Pancreas (tissue), 10 donors: ENCODE measurements around the gene STK38L. TPM values are rescaled to one million over a fixed set of nuclear protein-coding genes. Genes with fewer than 3 reads are reported as not detected.

Experiments used
- ATAC-seq, 4 donors: fragments of 200-7000 bp; cut with Tn5 transposase; one replicate each; pipeline versions ENCODE4 v1.8.0 to v1.9.1; 2020; ENCODE audit warnings: mild to moderate bottlenecking in 4 of 4, moderate library complexity in 4 of 4
- DNase-seq, 6 donors: peaks; one replicate each; pipeline ENCODE4 v3.0.0-alpha.2; 2020
- FAIRE-seq: peaks from 2 replicates; lab custom pipeline; 2012; peaks lifted over from hg19 to GRCh38; lab: Jason Lieb, UNC
- H3K27ac ChIP-seq, 4 donors: fragments of 200-600 bp; sonication (generic); 1 replicate in 3 of 4; 2 replicates in 1 of 4; pipeline versions ENCODE4 v1.5.0 to v1.8.0; 2020
- H3K27me3 ChIP-seq, 4 donors: fragments of 200-600 bp; one replicate each; pipeline ENCODE4 v1.8.0; 2021
- H3K36me3 ChIP-seq, 3 donors: fragments of 200-600 bp; sonication (generic) in 1 of 3; one replicate each; pipeline versions ENCODE4 v1.5.0 to v1.8.0; 2020 to 2021
- H3K4me1 ChIP-seq, 3 donors: fragments of 200-600 bp; one replicate each; pipeline ENCODE4 v1.8.0; 2021
- H3K4me3 ChIP-seq, 4 donors: fragments of 200-600 bp; sonication (generic) in 2 of 4; one replicate each; pipeline versions ENCODE4 v1.5.0 to v1.8.0; 2020 to 2021
- H3K9me3 ChIP-seq, 4 donors: fragments of 200-600 bp; one replicate each; pipeline ENCODE4 v1.8.0; 2021
- WGBS, 2 donors: extraction: QIAGEN DNeasy Blood & Tissue Kit; methylation state at CpG; one replicate each; pipeline ENCODE4 v1.1.7; 2013; 5-methylcytosine and 5-hydroxymethylcytosine counted together
- intact Hi-C, 3 donors: fragments of 100-400 bp; cut with DNase I; formaldehyde crosslinking; loops; one replicate each; pipeline versions ENCODE4 v1.11.1 to v1.14.2; 2022
- polyA plus RNA-seq, 2 donors: library from polyadenylated mRNA; stranded (reverse); fragments of 200-250 nt; gene quantifications; one replicate each; pipeline ENCODE4 v1.2.3, GENCODE V29; 2013
- total RNA-seq, 6 donors: library from RNA; stranded (reverse); fragmentation: NEBNext Ultra II Directional in 4 of 6; extraction: Animal tissue kit (Norgen Biotek cat#: 25700) in 4 of 6; gene quantifications; one replicate each; pipeline versions ENCODE4 v1.2.1 to v1.2.4, GENCODE V29; 2021 to 2023
- TF ChIP-seq, protein P1 (sequence below), 4 donors: fragments of 200-600 bp; sonication (generic) in 3 of 4; IDR thresholded peaks; one replicate each; pipeline versions ENCODE4 v1.5.0 to v1.8.0; 2021; ENCODE audit warnings: antibody characterized with exemption in 4 of 4
- donor health status: healthy with polysubstance abuse.
- donor health status: DM: no; HTN: no; CAD: no; lungs with moderate emphysema.
- donor health status: DM: no; HTN: no; CAD: no.
- donor health status: control.
- donor health status: control.
- donor health status: Bipolar disorder and iron deficiency.
- donor health status: DM: yes; HTN: yes; CAD: no.
- donor health status: DM: no; HTN: no; CAD: no.
- donor health status: DM: no; HTN: no; CAD: no.
- donor health status: DM: yes; HTN: yes; CAD: no.

STK38L gene
- total and polyA plus RNA-seq, 8 donors: 6.3 to 49.9 (median 12.0) TPM

GRCh38 chr12:27359578-27360340 lies 115.7 kb downstream of the STK38L start:
- DNase-seq (no peak), FAIRE-seq (no peak), ATAC-seq (no peak)
- Histone ChIP-seq H3K9me3 (no peaks in the 10 kb centered on the region), H3K27ac (no peak overlapping the region), H3K4me3 (no peak overlapping the region), H3K4me1 (no peaks in the 10 kb centered on the region), H3K27me3 (no peaks in the 10 kb centered on the region), H3K36me3 (no peaks in the 10 kb centered on the region)
- 75 to 87% methylated on average over 3 of the region's 3 CpGs for whole genome bisulfite sequencing, 2 donors
- intact Hi-C loops: no loop called here
- TF ChIP-seq, protein P1, sequence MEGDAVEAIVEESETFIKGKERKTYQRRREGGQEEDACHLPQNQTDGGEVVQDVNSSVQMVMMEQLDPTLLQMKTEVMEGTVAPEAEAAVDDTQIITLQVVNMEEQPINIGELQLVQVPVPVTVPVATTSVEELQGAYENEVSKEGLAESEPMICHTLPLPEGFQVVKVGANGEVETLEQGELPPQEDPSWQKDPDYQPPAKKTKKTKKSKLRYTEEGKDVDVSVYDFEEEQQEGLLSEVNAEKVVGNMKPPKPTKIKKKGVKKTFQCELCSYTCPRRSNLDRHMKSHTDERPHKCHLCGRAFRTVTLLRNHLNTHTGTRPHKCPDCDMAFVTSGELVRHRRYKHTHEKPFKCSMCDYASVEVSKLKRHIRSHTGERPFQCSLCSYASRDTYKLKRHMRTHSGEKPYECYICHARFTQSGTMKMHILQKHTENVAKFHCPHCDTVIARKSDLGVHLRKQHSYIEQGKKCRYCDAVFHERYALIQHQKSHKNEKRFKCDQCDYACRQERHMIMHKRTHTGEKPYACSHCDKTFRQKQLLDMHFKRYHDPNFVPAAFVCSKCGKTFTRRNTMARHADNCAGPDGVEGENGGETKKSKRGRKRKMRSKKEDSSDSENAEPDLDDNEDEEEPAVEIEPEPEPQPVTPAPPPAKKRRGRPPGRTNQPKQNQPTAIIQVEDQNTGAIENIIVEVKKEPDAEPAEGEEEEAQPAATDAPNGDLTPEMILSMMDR (IDR thresholded peaks at IDR 0.05): no peak

- no peak for ATAC-seq
- Histone ChIP-seq H3K27me3 (no peaks in the 10 kb centered on the region), H3K27ac (no peak overlapping the region), H3K4me3 (no peak overlapping the region), H3K4me1 (peaks cover 0 to 6% (median 0%) of the 10 kb centered on the region in 3 donors), H3K9me3 (no peaks in the 10 kb centered on the region), H3K36me3 (no peaks in the 10 kb centered on the region)
- FAIRE-seq: no peak
- intact Hi-C loops: no loop called here
- 91 to 99% methylated on average over 2 of the region's 2 CpGs for WGBS, 2 donors
- DNase-seq: no peak
- TF ChIP-seq, protein P1 (IDR thresholded peaks at IDR 0.05): no peak
Measured at GRCh38 chr12:27361372-27361771, 117.3 kb downstream of the STK38L start.

GRCh38 chr12:27366621-27367020 lies 122.5 kb downstream of the STK38L start:
- Histone ChIP-seq H3K4me3 (no peak overlapping the region), H3K27me3 (no peaks in the 10 kb centered on the region), H3K9me3 (no peaks in the 10 kb centered on the region), H3K27ac (no peak overlapping the region), H3K36me3 (no peaks in the 10 kb centered on the region), H3K4me1 (peaks cover 0 to 16% (median 6%) of the 10 kb centered on the region in 3 donors)
- FAIRE-seq (peak; percentile 53), ATAC-seq (peak in 3 of 4 donors; percentile 47 to 83 (median 73)), DNase-seq (no peak)
- intact Hi-C loops: no loop called here
- TF ChIP-seq, protein P1 (IDR thresholded peaks at IDR 0.05): no peak
- 36 to 38% methylated on average over 3 of the region's 3 CpGs for WGBS, 2 donors

DNA sequence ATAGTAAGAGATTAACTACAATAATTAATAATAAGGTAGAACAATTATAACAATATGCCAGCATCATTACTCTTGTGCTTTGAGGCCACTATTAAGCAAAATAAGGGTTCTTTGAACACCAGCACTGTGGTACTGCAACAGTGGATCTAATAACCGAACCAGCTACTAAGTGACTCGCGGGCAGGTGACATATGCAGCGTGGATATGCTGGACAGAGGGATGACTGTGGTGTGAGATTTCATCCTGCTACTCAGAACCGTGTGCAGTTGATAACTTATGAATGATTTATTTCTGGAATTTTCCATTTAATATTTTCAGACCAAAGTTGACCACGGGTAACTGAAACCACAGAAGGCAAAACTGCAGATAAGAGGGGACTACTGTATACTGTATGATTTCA lies 123.0 kb downstream of the STK38L start:
- TF ChIP-seq, protein P1 (IDR thresholded peaks at IDR 0.05): no peak
- no peaks in the 10 kb centered on the region for H3K9me3 ChIP-seq
- H3K27me3 ChIP-seq: no peaks in the 10 kb centered on the region
- DNase-seq (no peak), FAIRE-seq (no peak), ATAC-seq (peak in 2 of 4 donors; percentile 35 to 63)
- H3K4me3 ChIP-seq: no peak overlapping the region
- no peak overlapping the region for H3K27ac ChIP-seq
- peaks cover 0 to 16% (median 6%) of the 10 kb centered on the region in 3 donors for H3K4me1 ChIP-seq
- H3K36me3 ChIP-seq: no peaks in the 10 kb centered on the region
- intact Hi-C loops: no loop called here
- WGBS, 2 donors: 33 to 37% methylated on average over 6 of the region's 6 CpGs

Other genes starting within 250 kb of the STK38L start
- gene TM7SF3, start 229.9 kb upstream of the STK38L start, total RNA-seq: 10 to 100 TPM; 36.9 to 67.6 (median 54.4) TPM
- 10 to 100 TPM; 16.8 to 50.0 TPM for gene TM7SF3, start 229.9 kb upstream of the STK38L start, polyA plus RNA-seq
- 10 to 100 TPM; 13.0 to 24.6 (median 18.0) TPM for gene MED21, start 221.7 kb upstream of the STK38L start, total RNA-seq
- gene MED21, start 221.7 kb upstream of the STK38L start, polyA plus RNA-seq: 10 to 100 TPM; 12.0 to 18.9 TPM
- gene C12orf71, start 161.7 kb upstream of the STK38L start, total RNA-seq: not detected
- gene C12orf71, start 161.7 kb upstream of the STK38L start, polyA plus RNA-seq: not detected
- gene BMAL2, start 88.5 kb downstream of the STK38L start, total RNA-seq: 1 to 10 TPM in 5 of 6 donors, under 1 TPM in 1; 0.94 to 9.5 (median 3.4) TPM
- gene BMAL2, start 88.5 kb downstream of the STK38L start, polyA plus RNA-seq: 1 to 10 TPM in 1 of 2 donors, under 1 TPM in 1; 0.61 to 2.0 TPM
- under 1 TPM in 3 of 6 donors, not detected in 3; 0.28 to 0.50 (median 0.35) TPM for gene SMCO2, start 202.4 kb downstream of the STK38L start, total RNA-seq
- not detected for gene SMCO2, start 202.4 kb downstream of the STK38L start, polyA plus RNA-seq